Smooth muscle cell (in vitro differentiated cells): ENCODE measurements around the gene CNPY1. TPM values are rescaled to one million over a fixed set of nuclear protein-coding genes. Genes with fewer than 3 reads are reported as not detected.

Experiments
- DNase-seq: peaks from one replicate; lab custom pipeline; 2025; ENCODE audit not compliant: unreplicated experiment; lab: John Stamatoyannopoulos, UW
- H2AFZ ChIP-seq: fragments of 200-600 bp; sonication (generic); 2 replicates; pipeline ENCODE4 v1.6.0; 2016; ENCODE audit warnings: antibody characterized with exemption, low read depth, mild to moderate bottlenecking
- H3F3A ChIP-seq: fragments of 200-600 bp; sonication (generic); 2 replicates; pipeline ENCODE4 v1.6.0; 2017; ENCODE audit warnings: antibody characterized with exemption, low read depth
- H3K27ac ChIP-seq: fragments of 200-600 bp; sonication (generic); 2 replicates; pipeline ENCODE4 v1.5.1; 2016; ENCODE audit warnings: low read depth, mild to moderate bottlenecking
- H3K27me3 ChIP-seq: fragments of 200-600 bp; sonication (generic); 2 replicates; pipeline ENCODE4 v1.6.1; 2016; ENCODE audit warnings: low read depth, mild to moderate bottlenecking
- H3K36me3 ChIP-seq: fragments of 200-600 bp; sonication (generic); 2 replicates; pipeline ENCODE4 v1.5.1; 2016; ENCODE audit warnings: low read depth
- H3K4me1 ChIP-seq: fragments of 200-600 bp; sonication (generic); 2 replicates; pipeline ENCODE4 v1.5.1; 2016; ENCODE audit warnings: low read depth
- H3K4me2 ChIP-seq: fragments of 200-600 bp; sonication (generic); 2 replicates; pipeline ENCODE4 v1.6.0; 2016; ENCODE audit warnings: mild to moderate bottlenecking
- H3K4me3 ChIP-seq: fragments of 200-600 bp; sonication (generic); 2 replicates; pipeline ENCODE4 v1.5.1; 2016; ENCODE audit warnings: mild to moderate bottlenecking
- H3K79me2 ChIP-seq: fragments of 200-600 bp; sonication (generic); 2 replicates; pipeline ENCODE4 v1.6.0; 2016; ENCODE audit warnings: low read depth, mild to moderate bottlenecking
- H3K9ac ChIP-seq: fragments of 200-600 bp; sonication (generic); 2 replicates; pipeline ENCODE4 v1.6.0; 2016; ENCODE audit warnings: low read depth
- H3K9me3 ChIP-seq: fragments of 200-600 bp; sonication (generic); replicated peaks from 2 replicates; pipeline ENCODE4 v1.5.1; 2016; ENCODE audit warnings: low read depth
- H4K20me1 ChIP-seq: fragments of 200-600 bp; sonication (generic); 2 replicates; pipeline ENCODE4 v1.6.0; 2016; ENCODE audit warnings: low read depth
- WGBS: methylation state at CpG from one replicate; pipeline ENCODE4 v1.1.7; 2016; ENCODE audit warnings: low lambda C conversion rate; 5-methylcytosine and 5-hydroxymethylcytosine counted together
- polyA plus RNA-seq: library from polyadenylated mRNA; unstranded; fragments of >200 nt; fragmentation: Nextera tagmentation; extraction: Ambion mirVana; gene quantifications from 2 replicates; pipeline ENCODE4 v1.2.1, GENCODE V29; 2016
- total RNA-seq: library from RNA; depleted of rRNA; stranded (reverse); fragments of >200 nt; gene quantifications from 2 replicates; pipeline ENCODE4 v1.2.3, GENCODE V29; 2014
- TF ChIP-seq, protein P1 (sequence below): fragments of 200-600 bp; sonication (generic); IDR thresholded peaks from 2 replicates; pipeline ENCODE4 v1.5.1; 2017; ENCODE audit warnings: borderline replicate concordance, mild to moderate bottlenecking, antibody characterized with exemption; ENCODE audit not compliant: insufficient read depth, poor library complexity, severe bottlenecking

CNPY1 gene
- total and polyA plus RNA-seq, 2 experiments from 2014 or later = 1.0 TPM; not detected in 1

DNA sequence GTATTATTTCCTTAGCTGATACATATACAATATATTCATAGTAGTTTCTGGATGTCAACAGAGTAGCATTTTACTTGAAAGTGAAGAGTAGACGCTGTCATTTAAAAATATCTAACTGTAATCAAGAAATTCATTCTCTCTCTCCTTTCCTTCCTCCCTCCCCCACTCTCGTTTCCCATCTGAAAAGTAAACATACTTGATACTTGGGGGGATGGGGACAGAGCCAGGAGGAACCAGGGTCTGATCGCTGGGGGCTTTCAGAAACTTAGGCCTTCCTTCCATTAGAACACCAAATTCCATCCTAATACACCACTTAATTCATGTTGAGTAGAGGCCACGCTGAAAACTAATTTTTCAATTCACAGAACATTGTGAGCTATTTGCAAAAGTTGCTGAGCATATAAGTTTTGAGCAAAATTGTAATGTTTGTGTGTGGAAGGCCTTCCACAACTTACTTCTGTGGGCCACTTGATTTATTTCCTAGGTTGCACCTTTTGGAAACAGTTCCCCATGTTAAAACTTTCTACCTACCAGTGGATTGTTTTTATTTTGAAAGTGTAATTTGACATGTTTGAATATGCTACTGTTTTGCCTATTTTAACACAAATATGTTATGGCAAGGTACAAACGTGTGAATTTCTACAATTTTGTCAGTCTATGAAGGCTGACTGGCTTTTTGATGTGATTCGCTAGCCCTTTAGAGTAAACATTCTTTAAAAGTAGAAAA lies 35.2 kb downstream of the CNPY1 start:
- Histone ChIP-seq H3K79me2 (no peaks in the 10 kb centered on the region), H3K4me3 (no peak overlapping the region), H4K20me1 (no peaks in the 10 kb centered on the region), H2AFZ (no peak overlapping the region), H3K4me2 (no peak overlapping the region), H3K9ac (no peak overlapping the region), H3K36me3 (no peaks in the 10 kb centered on the region), H3K27ac (no peak overlapping the region), H3K9me3 (no peaks in the 10 kb centered on the region), H3K4me1 (peaks cover 13% of the 10 kb centered on the region), H3K27me3 (peaks cover 98% of the 10 kb centered on the region), H3F3A (no peaks in the 10 kb centered on the region)
- WGBS = 11% methylated on average over 6 of the region's 6 CpGs
- no peak for DNase-seq
- TF ChIP-seq, protein P1, sequence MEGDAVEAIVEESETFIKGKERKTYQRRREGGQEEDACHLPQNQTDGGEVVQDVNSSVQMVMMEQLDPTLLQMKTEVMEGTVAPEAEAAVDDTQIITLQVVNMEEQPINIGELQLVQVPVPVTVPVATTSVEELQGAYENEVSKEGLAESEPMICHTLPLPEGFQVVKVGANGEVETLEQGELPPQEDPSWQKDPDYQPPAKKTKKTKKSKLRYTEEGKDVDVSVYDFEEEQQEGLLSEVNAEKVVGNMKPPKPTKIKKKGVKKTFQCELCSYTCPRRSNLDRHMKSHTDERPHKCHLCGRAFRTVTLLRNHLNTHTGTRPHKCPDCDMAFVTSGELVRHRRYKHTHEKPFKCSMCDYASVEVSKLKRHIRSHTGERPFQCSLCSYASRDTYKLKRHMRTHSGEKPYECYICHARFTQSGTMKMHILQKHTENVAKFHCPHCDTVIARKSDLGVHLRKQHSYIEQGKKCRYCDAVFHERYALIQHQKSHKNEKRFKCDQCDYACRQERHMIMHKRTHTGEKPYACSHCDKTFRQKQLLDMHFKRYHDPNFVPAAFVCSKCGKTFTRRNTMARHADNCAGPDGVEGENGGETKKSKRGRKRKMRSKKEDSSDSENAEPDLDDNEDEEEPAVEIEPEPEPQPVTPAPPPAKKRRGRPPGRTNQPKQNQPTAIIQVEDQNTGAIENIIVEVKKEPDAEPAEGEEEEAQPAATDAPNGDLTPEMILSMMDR = no peak

- TF ChIP-seq, protein P1 = no peak
- Histone ChIP-seq H2AFZ (no peak overlapping the region), H3K9ac (no peak overlapping the region), H3K36me3 (no peaks in the 10 kb centered on the region), H3F3A (no peaks in the 10 kb centered on the region), H3K27ac (no peak overlapping the region), H3K79me2 (no peaks in the 10 kb centered on the region), H3K27me3 (peaks cover 99% of the 10 kb centered on the region), H4K20me1 (no peaks in the 10 kb centered on the region), H3K4me2 (peak overlapping the region; percentile 73), H3K4me1 (peaks cover 13% of the 10 kb centered on the region), H3K9me3 (no peaks in the 10 kb centered on the region), H3K4me3 (peak overlapping the region; percentile 23)
- WGBS = under 1% methylated on average over 62 of the region's 68 CpGs
- no peak for DNase-seq
Observed at GRCh38 chr7:155509725-155510551, 36.4 kb downstream of the CNPY1 start.

- DNase-seq = no peak
- Histone ChIP-seq H3K79me2 (no peaks in the 10 kb centered on the region), H4K20me1 (no peaks in the 10 kb centered on the region), H3K4me1 (peaks cover 13% of the 10 kb centered on the region), H3K4me2 (peak overlapping the region; percentile 73), H3K4me3 (no peak overlapping the region), H3K36me3 (no peaks in the 10 kb centered on the region), H3K27ac (no peak overlapping the region), H3K9ac (no peak overlapping the region), H3K27me3 (peaks cover 100% of the 10 kb centered on the region), H3K9me3 (no peaks in the 10 kb centered on the region), H3F3A (no peaks in the 10 kb centered on the region), H2AFZ (no peak overlapping the region)
- TF ChIP-seq, protein P1 = no peak
- WGBS = under 1% methylated on average over 15 of the region's 16 CpGs
Observed at GRCh38 chr7:155509359-155509724, 37.0 kb downstream of the CNPY1 start.
